Measurements from ENCODE around the gene STAC3. TPM values are rescaled to one million over a fixed set of nuclear protein-coding genes. Genes with fewer than 3 reads are reported as not detected.

STAC3 gene
- total RNA-seq, 1 donor from 2014 or later = 5.1 TPM

DNA sequence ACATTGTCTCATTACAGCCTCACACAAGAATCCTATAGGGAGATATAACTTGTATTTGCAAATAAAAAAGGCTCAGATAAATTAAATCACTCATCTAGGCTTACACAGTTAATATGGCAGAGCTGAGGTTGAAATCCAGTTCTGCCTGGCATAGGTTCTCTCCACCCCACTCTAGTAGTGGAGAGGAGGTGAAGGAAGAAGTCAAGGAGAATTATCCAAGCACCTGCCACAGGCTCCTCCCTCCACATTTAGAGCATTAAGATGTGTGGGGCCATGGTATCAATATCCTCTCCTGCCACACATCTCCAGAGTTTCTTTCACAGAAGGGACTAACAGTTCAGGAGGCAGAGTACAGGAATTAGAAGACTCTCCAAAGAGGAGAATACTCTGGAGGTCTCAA lies 22.5 kb upstream of the STAC3 start:
- Histone ChIP-seq H3K4me1 (no peaks in the 10 kb centered on the region), H3K4me2 (no peak overlapping the region), H3F3A (ENCODE audit: low read depth) (peaks cover 4% of the 10 kb centered on the region), H3K4me3 (no peak overlapping the region), H3K36me3 (no peaks in the 10 kb centered on the region), H3K27me3 (no peaks in the 10 kb centered on the region), H3K9ac (no peak overlapping the region), H3K27ac (no peak overlapping the region), H3K9me3 (ENCODE audit: low read depth) (no peaks in the 10 kb centered on the region), H4K20me1 (ENCODE audit: low read depth) (no peaks in the 10 kb centered on the region), H2AFZ (replicated peaks) (no peak overlapping the region), H3K79me2 (ENCODE audit: low read depth) (no peaks in the 10 kb centered on the region)
- no peak for DNase-seq (ENCODE audit: low spot score)
- TF ChIP-seq, protein P1, sequence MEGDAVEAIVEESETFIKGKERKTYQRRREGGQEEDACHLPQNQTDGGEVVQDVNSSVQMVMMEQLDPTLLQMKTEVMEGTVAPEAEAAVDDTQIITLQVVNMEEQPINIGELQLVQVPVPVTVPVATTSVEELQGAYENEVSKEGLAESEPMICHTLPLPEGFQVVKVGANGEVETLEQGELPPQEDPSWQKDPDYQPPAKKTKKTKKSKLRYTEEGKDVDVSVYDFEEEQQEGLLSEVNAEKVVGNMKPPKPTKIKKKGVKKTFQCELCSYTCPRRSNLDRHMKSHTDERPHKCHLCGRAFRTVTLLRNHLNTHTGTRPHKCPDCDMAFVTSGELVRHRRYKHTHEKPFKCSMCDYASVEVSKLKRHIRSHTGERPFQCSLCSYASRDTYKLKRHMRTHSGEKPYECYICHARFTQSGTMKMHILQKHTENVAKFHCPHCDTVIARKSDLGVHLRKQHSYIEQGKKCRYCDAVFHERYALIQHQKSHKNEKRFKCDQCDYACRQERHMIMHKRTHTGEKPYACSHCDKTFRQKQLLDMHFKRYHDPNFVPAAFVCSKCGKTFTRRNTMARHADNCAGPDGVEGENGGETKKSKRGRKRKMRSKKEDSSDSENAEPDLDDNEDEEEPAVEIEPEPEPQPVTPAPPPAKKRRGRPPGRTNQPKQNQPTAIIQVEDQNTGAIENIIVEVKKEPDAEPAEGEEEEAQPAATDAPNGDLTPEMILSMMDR (IDR thresholded peaks at IDR 0.05) = no peak
- TF ChIP-seq EZH2 (IDR thresholded peaks at IDR 0.05) (no peak), EZH2phosphoT487 (IDR thresholded peaks at IDR 0.05) (no peak)
- peaks cover 31% of the 10 kb centered on the region for H3K36me3 Mint-ChIP-seq
- no peak overlapping the region for H3K4me3 Mint-ChIP-seq
- H3K4me1 Mint-ChIP-seq = peaks cover 3% of the 10 kb centered on the region
- H3K27ac Mint-ChIP-seq = no peak overlapping the region
- no peaks in the 10 kb centered on the region for H3K9me3 Mint-ChIP-seq
- no peaks in the 10 kb centered on the region for H3K27me3 Mint-ChIP-seq (ENCODE audit: insufficient read depth, low read depth)

DNA sequence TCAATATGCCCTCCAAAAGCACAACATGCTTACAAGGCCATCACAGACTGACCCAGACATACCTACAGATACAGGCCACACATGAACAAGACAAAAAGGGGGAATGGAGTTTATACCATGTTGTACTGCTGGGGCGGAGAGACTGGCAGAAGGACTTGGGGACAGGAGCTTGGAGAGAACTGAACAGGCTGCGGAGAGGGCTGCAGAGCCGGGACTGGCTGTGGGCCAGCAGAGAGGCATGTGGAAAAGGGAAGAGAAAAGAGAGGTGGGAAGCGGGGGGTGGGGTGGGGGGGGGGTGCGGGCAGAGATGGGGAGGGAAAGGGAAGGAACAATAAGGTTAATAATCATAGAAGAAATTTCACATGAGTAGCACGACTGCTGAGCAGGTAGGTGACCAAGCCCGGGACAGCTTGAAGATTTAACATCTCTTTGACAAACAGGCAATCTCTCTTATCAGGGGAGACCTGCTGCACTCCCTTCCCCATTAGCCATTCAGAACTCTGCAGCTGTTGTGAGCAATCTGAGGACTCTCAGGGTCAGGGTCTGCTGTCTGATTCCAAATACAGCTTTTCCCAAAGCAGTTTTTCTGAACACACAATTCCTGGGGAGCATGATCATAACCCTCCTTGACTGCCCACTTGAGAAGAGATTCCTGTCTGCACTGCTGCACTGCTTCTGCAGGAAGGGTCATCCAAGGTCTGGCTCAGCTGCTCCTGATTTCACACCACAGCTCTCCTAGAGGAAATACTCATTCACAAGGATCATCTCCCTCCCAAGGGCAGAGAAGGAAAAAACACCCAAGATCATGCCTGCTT lies 21.6 kb upstream of the STAC3 start:
- Histone ChIP-seq H3K4me3 (no peak overlapping the region), H4K20me1 (ENCODE audit: low read depth) (no peaks in the 10 kb centered on the region), H3K27ac (no peak overlapping the region), H3K9me3 (ENCODE audit: low read depth) (no peaks in the 10 kb centered on the region), H3K4me1 (no peaks in the 10 kb centered on the region), H3K9ac (no peak overlapping the region), H3K27me3 (no peaks in the 10 kb centered on the region), H3K79me2 (ENCODE audit: low read depth) (no peaks in the 10 kb centered on the region), H3K4me2 (no peak overlapping the region), H3F3A (ENCODE audit: low read depth) (peaks cover 4% of the 10 kb centered on the region), H2AFZ (replicated peaks) (no peak overlapping the region), H3K36me3 (no peaks in the 10 kb centered on the region)
- peak overlapping the region; percentile 69 for H3K27ac Mint-ChIP-seq
- H3K4me3 Mint-ChIP-seq = no peak overlapping the region
- DNase-seq (ENCODE audit: low spot score) = no peak
- no peak for TF ChIP-seq EZH2phosphoT487 (IDR thresholded peaks at IDR 0.05)
- TF ChIP-seq, protein P1 (IDR thresholded peaks at IDR 0.05) = no peak
- no peak for TF ChIP-seq EZH2 (IDR thresholded peaks at IDR 0.05)
- H3K27me3 Mint-ChIP-seq (ENCODE audit: insufficient read depth, low read depth) = peaks cover 2% of the 10 kb centered on the region
- H3K9me3 Mint-ChIP-seq = no peaks in the 10 kb centered on the region
- H3K4me1 Mint-ChIP-seq = peaks cover 3% of the 10 kb centered on the region
- H3K36me3 Mint-ChIP-seq = peaks cover 36% of the 10 kb centered on the region

DNA sequence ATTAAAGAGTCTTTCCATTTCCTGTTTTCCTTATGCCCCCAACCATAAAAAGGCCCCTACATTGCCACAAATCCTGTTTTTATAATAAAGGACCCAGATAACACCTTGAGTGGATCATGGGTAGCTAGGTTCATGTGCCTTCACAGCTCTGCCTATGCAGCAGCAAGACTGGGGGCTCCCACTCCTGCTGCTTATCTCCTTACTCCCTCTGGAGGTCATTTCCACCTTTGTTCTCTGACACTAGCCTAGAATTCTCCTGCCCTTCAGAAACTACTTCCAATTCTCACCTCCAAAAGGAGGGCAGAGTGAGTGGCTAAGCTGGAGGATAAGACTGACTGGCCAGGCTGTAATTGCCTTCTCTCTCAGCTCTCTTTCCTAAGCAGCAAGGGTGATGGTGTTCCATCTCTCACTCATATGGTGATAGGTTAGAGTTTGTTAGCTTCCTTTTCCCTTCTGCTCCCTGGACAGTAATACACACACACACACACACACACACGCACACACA lies 20.0 kb upstream of the STAC3 start:
- no peak overlapping the region for H2AFZ ChIP-seq (replicated peaks)
- H3K4me3 ChIP-seq = no peak overlapping the region
- H3K27ac Mint-ChIP-seq = no peak overlapping the region
- no peaks in the 10 kb centered on the region for H3K4me1 ChIP-seq
- no peaks in the 10 kb centered on the region for H3K27me3 ChIP-seq
- H4K20me1 ChIP-seq (ENCODE audit: low read depth) = no peaks in the 10 kb centered on the region
- no peak overlapping the region for H3K4me3 Mint-ChIP-seq
- TF ChIP-seq, protein P1 (IDR thresholded peaks at IDR 0.05) = no peak
- H3K9ac ChIP-seq = no peak overlapping the region
- no peak overlapping the region for H3K27ac ChIP-seq
- no peak overlapping the region for H3K4me2 ChIP-seq
- no peak for DNase-seq (ENCODE audit: low spot score)
- peaks cover 35% of the 10 kb centered on the region for H3K36me3 Mint-ChIP-seq
- no peaks in the 10 kb centered on the region for H3K36me3 ChIP-seq
- no peaks in the 10 kb centered on the region for H3K9me3 Mint-ChIP-seq
- H3K9me3 ChIP-seq (ENCODE audit: low read depth) = no peaks in the 10 kb centered on the region
- H3K79me2 ChIP-seq (ENCODE audit: low read depth) = no peaks in the 10 kb centered on the region
- peaks cover 2% of the 10 kb centered on the region for H3K27me3 Mint-ChIP-seq (ENCODE audit: insufficient read depth, low read depth)
- peaks cover 3% of the 10 kb centered on the region for H3K4me1 Mint-ChIP-seq
- H3F3A ChIP-seq (ENCODE audit: low read depth) = no peaks in the 10 kb centered on the region

All from neural progenitor cell (in vitro differentiated cells).